ENCODE results near the gene CD7. TPM values are rescaled to one million over a fixed set of nuclear protein-coding genes. Genes with fewer than 3 reads are reported as not detected.

CD7 gene
- total and polyA plus RNA-seq, 9 of the 15 experiments (the other 6 are each of a cell fraction or from before 2014, with no cell fraction given) = 0.21 to 0.35 TPM; not detected in 7

DNA sequence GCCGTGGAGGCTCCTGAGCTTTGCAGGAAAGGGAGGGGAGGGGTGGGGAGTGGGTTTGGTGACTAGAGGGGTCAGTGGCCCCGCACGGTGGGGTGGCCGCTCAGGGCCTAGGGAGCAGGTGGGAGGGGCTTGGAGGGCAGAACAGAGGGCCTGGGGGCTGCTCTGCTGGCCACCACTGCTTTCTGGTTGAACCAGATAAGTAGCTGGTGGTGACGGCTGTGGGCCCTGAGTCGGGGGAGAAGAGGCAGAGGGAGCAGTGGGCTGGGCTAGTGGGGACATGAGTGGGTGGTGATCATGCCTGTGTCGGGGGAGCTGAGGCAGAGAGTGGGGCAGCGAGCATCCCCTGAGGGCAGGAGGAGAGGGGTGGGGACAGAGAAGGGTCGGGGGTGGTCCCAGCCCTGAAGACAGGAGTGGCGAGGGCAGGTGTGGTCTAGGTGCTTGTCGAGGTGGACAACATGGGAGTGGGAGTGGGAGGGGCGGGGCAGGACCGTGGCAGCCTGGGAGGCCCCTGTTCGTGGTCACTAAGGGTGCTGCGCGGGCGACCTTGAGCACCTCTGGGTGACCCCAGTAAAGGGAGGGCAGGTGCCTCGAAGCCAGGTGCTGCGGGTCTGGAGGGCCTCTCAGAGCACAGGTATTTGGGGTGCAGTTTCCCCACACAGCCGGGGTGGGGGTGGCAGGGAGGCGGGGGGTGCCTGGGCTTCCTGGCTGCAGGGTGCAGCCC is 6.3 kb upstream of the CD7 start (continued):
- TF ChIP-seq EGR1 (conservative IDR thresholded peaks at IDR 0.05) (peak; percentile 92), EHMT2 (IDR thresholded peaks at IDR 0.05) (no peak), ZNF146 (CRISPR knock-in tag; IDR thresholded peaks at IDR 0.05; ENCODE audit: unreplicated experiment) (no peak), TAL1 (IDR thresholded peaks at IDR 0.05) (peak; percentile 69), C11orf30 (IDR thresholded peaks at IDR 0.05; ENCODE audit: low read depth) (no peak), CREM (IDR thresholded peaks at IDR 0.05; ENCODE audit: low read depth) (peak; percentile 33; the same call in 1 of the 2 replicates), MBD2 (IDR thresholded peaks at IDR 0.05; ENCODE audit: borderline replicate concordance, low read depth) (0 out of 2 replicates have a peak, but pooled peaks have one; percentile 14), CHD7 (IDR thresholded peaks at IDR 0.05; ENCODE audit: low read depth, low read length) (no peak), ARID1B (IDR thresholded peaks at IDR 0.05) (peak; percentile 86)
- TF ChIP-seq, protein P1, sequence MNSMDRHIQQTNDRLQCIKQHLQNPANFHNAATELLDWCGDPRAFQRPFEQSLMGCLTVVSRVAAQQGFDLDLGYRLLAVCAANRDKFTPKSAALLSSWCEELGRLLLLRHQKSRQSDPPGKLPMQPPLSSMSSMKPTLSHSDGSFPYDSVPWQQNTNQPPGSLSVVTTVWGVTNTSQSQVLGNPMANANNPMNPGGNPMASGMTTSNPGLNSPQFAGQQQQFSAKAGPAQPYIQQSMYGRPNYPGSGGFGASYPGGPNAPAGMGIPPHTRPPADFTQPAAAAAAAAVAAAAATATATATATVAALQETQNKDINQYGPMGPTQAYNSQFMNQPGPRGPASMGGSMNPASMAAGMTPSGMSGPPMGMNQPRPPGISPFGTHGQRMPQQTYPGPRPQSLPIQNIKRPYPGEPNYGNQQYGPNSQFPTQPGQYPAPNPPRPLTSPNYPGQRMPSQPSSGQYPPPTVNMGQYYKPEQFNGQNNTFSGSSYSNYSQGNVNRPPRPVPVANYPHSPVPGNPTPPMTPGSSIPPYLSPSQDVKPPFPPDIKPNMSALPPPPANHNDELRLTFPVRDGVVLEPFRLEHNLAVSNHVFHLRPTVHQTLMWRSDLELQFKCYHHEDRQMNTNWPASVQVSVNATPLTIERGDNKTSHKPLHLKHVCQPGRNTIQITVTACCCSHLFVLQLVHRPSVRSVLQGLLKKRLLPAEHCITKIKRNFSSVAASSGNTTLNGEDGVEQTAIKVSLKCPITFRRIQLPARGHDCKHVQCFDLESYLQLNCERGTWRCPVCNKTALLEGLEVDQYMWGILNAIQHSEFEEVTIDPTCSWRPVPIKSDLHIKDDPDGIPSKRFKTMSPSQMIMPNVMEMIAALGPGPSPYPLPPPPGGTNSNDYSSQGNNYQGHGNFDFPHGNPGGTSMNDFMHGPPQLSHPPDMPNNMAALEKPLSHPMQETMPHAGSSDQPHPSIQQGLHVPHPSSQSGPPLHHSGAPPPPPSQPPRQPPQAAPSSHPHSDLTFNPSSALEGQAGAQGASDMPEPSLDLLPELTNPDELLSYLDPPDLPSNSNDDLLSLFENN (IDR thresholded peaks at IDR 0.05; ENCODE audit: low read depth in 2 of 2, low read length in 2 of 2) = peak in 1 of 2 experiments; percentile 20; a peak in 1 of 4 replicates
- TF ChIP-seq, protein P2, sequence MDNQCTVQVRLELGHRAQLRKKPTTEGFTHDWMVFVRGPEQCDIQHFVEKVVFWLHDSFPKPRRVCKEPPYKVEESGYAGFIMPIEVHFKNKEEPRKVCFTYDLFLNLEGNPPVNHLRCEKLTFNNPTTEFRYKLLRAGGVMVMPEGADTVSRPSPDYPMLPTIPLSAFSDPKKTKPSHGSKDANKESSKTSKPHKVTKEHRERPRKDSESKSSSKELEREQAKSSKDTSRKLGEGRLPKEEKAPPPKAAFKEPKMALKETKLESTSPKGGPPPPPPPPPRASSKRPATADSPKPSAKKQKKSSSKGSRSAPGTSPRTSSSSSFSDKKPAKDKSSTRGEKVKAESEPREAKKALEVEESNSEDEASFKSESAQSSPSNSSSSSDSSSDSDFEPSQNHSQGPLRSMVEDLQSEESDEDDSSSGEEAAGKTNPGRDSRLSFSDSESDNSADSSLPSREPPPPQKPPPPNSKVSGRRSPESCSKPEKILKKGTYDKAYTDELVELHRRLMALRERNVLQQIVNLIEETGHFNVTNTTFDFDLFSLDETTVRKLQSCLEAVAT (IDR thresholded peaks at IDR 0.05) = 0 out of 4 replicates have a peak, but pooled peaks of 1 of the 2 experiments have one; percentile 15

All from K562 (cell line).